Left colon (tissue), 2 donors: Measurements from ENCODE around the gene MMP28. TPM values are rescaled to one million over a fixed set of nuclear protein-coding genes. Genes with fewer than 3 reads are reported as not detected.

Experiments used
- total RNA-seq, 2 donors: library from RNA; stranded (reverse); fragmentation: NEBNext Ultra II Directional; extraction: Animal tissue kit (Norgen Biotek cat#: 25700); gene quantifications; one replicate each; pipeline ENCODE4 v1.2.1, GENCODE V29; 2021
- donor health status: DM: no; HTN: no; CAD: no.
- donor health status: DM: yes; HTN: yes; CAD: no.

The MMP28 gene
- total RNA-seq, 2 donors from 2014 or later: 62.7 to 83.0 TPM

Other genes starting within 250 kb of the MMP28 start
- not detected for gene SLFN14, start 234.8 kb downstream of the MMP28 start, total RNA-seq
- gene PEX12, start 217.1 kb downstream of the MMP28 start, total RNA-seq: 1 to 10 TPM; 2.8 to 4.7 TPM
- 100 to 1,000 TPM; 154 to 190 TPM for gene AP2B1, start 208.3 kb downstream of the MMP28 start, total RNA-seq
- gene RASL10B, start 64.0 kb downstream of the MMP28 start, total RNA-seq: under 1 TPM in 1 of 2 donors, not detected in 1; 0.31 TPM
- under 1 TPM in 1 of 2 donors, not detected in 1; 0.08 TPM for gene GAS2L2, start 42.4 kb downstream of the MMP28 start, total RNA-seq
- gene C17orf50, start 34.8 kb downstream of the MMP28 start, total RNA-seq: not detected
- 100 to 1,000 TPM; 112 to 143 TPM for gene TAF15, start 13.8 kb upstream of the MMP28 start, total RNA-seq
- gene HEATR9, start 73.2 kb upstream of the MMP28 start, total RNA-seq: not detected
- 1 to 10 TPM; 4.4 to 8.3 TPM for gene CCL5, start 84.7 kb upstream of the MMP28 start, total RNA-seq
- 1 to 10 TPM in 1 of 2 donors, under 1 TPM in 1; 0.36 to 2.1 TPM for gene RDM1, start 135.1 kb upstream of the MMP28 start, total RNA-seq
- gene LYZL6, start 148.1 kb upstream of the MMP28 start, total RNA-seq: not detected
- gene CCL16, start 185.9 kb upstream of the MMP28 start, total RNA-seq: under 1 TPM in 1 of 2 donors, not detected in 1; 0.25 TPM
- gene CCL14, start 191.1 kb upstream of the MMP28 start, total RNA-seq: 1 to 10 TPM; 2.3 to 4.3 TPM
- gene CCL15, start 205.9 kb upstream of the MMP28 start, total RNA-seq: 10 to 100 TPM; 79.8 to 81.3 TPM
- gene CCL23, start 222.3 kb upstream of the MMP28 start, total RNA-seq: 1 to 10 TPM in 1 of 2 donors, not detected in 1; 3.7 TPM